Heart left ventricle (tissue), 13 donors: ENCODE data around the gene CSNK1G1.

ENCODE experiments used
- POLR2A ChIP-seq, 2 donors: fragments of 450-650 bp; IDR thresholded peaks; one replicate each; pipeline ENCODE4 v1.6.1; 2017; ENCODE audit warnings: antibody characterized with exemption in 2 of 2, mild to moderate bottlenecking in 2 of 2, moderate library complexity in 2 of 2
- TF ChIP-seq, protein P1 (sequence below), 12 donors: fragments of 200-600 bp; sonication (generic) in 4 of 12; IDR thresholded peaks; one replicate each; pipeline versions ENCODE4 v1.5.0 to v1.8.0; 2018 to 2022; ENCODE audit warnings: antibody characterized with exemption in 12 of 12, mild to moderate bottlenecking in 5 of 12
- donor health status: ischemic (EF 13 %, LVEDD 7.1; RV severe dilation, severe dysfunction).
- donor health status: DM: no; HTN: yes; CAD: no.
- donor health status: DM: no; HTN: no; CAD: no.
- donor health status: ischemic (EF 25% LVEDD 6.9; RV normal size, moderate dysfunction).
- donor health status: ischemic (EF 25% LVEDD 5.7; RV mildly dilated, moderate dysfunction).
- donor health status: ischemic (EF 35%, LVEDD 5.7; RV mildly dilated, moderate dysfunction).
- donor health status: nonischemic (EF 11% LVEDD 7.7; RV severe dilation, severe dysfunction).
- donor health status: DM: yes; HTN: yes; CAD: no.
- donor health status: PGD.
- donor health status: ischemic (EF 29% LVEDD 5.4; RV normal size, mild dysfunction).
- donor health status: nonischemic (EF 23%, LVEDD 6.1; RV moderate dilation, normal function).

DNA sequence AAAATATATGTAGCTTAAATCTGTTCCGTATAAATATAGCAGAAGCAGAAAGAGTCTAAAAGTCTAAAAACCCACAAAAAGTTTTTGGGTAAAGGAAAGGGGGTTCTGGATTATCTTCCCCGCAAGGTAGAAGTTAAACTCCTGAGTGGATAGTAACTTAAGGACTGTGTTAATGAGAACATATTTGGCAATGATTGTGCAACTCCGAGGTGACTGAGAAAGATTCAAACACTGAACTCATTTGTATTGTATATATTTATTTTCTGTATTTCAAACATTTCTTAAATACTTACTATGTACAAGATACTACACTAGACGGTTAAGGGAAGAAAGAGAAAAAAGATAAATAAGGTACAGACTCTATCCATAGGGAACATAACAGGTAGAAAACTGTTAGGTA, 120.4 kb downstream of the CSNK1G1 start:
- TF ChIP-seq, protein P1, sequence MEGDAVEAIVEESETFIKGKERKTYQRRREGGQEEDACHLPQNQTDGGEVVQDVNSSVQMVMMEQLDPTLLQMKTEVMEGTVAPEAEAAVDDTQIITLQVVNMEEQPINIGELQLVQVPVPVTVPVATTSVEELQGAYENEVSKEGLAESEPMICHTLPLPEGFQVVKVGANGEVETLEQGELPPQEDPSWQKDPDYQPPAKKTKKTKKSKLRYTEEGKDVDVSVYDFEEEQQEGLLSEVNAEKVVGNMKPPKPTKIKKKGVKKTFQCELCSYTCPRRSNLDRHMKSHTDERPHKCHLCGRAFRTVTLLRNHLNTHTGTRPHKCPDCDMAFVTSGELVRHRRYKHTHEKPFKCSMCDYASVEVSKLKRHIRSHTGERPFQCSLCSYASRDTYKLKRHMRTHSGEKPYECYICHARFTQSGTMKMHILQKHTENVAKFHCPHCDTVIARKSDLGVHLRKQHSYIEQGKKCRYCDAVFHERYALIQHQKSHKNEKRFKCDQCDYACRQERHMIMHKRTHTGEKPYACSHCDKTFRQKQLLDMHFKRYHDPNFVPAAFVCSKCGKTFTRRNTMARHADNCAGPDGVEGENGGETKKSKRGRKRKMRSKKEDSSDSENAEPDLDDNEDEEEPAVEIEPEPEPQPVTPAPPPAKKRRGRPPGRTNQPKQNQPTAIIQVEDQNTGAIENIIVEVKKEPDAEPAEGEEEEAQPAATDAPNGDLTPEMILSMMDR (IDR thresholded peaks at IDR 0.05), result no peak
- TF ChIP-seq POLR2A (IDR thresholded peaks at IDR 0.05), result no peak
